ENCODE data around the gene PPP1R13L. TPM values are rescaled to one million over a fixed set of nuclear protein-coding genes. Genes with fewer than 3 reads are reported as not detected.

The PPP1R13L gene
- total RNA-seq, 1 donor from 2014 or later: 27.8 TPM

- no peak for DNase-seq (ENCODE audit: low spot score in 2 of 2)
- Histone ChIP-seq H3K9me3 (no peaks in the 10 kb centered on the region), H3K4me3 (no peak overlapping the region), H3K36me3 (peaks cover 18 to 33% of the 10 kb centered on the region in 2 donors), H3K4me1 (no peaks in the 10 kb centered on the region), H3K27ac (no peak overlapping the region), H3K27me3 (no peaks in the 10 kb centered on the region)
- no peak for TF ChIP-seq CTCF (IDR thresholded peaks at IDR 0.05)
- intact Hi-C loops (cut with DNase I): no loop called here
These were observed 54.3 kb downstream of the PPP1R13L start for GRCh38 chr19:45350477-45351058.

- Histone ChIP-seq H3K36me3 (peaks cover 18 to 28% of the 10 kb centered on the region in 2 donors), H3K4me3 (no peak overlapping the region), H3K9me3 (no peaks in the 10 kb centered on the region), H3K27ac (no peak overlapping the region), H3K4me1 (no peaks in the 10 kb centered on the region), H3K27me3 (peaks cover 4% of the 10 kb centered on the region)
- intact Hi-C loops (cut with DNase I): no loop called here
- TF ChIP-seq CTCF (IDR thresholded peaks at IDR 0.05): no peak
- no peak for DNase-seq (ENCODE audit: low spot score in 2 of 2)
These were observed 55.4 kb downstream of the PPP1R13L start for GRCh38 chr19:45349430-45349941.

GRCh38 chr19:45349126-45349415 is 55.8 kb downstream of the PPP1R13L start:
- H3K27ac ChIP-seq: no peak overlapping the region
- no peak overlapping the region for H3K4me3 ChIP-seq
- H3K27me3 ChIP-seq: peaks cover 4% of the 10 kb centered on the region
- H3K9me3 ChIP-seq: no peaks in the 10 kb centered on the region
- peaks cover 18 to 24% of the 10 kb centered on the region in 2 donors for H3K36me3 ChIP-seq
- intact Hi-C loops (cut with DNase I): no loop called here
- no peaks in the 10 kb centered on the region for H3K4me1 ChIP-seq
- TF ChIP-seq CTCF (IDR thresholded peaks at IDR 0.05): no peak
- DNase-seq (ENCODE audit: low spot score in 2 of 2): no peak

- H3K36me3 ChIP-seq: peaks cover 15 to 21% of the 10 kb centered on the region in 2 donors
- no peak for TF ChIP-seq CTCF (IDR thresholded peaks at IDR 0.05)
- no peak for DNase-seq (ENCODE audit: low spot score in 2 of 2)
- no peaks in the 10 kb centered on the region for H3K4me1 ChIP-seq
- H3K4me3 ChIP-seq: no peak overlapping the region
- no peaks in the 10 kb centered on the region for H3K9me3 ChIP-seq
- H3K27ac ChIP-seq: no peak overlapping the region
- intact Hi-C loops (cut with DNase I): no loop called here
- H3K27me3 ChIP-seq: peaks cover 4% of the 10 kb centered on the region
These were observed 56.3 kb downstream of the PPP1R13L start for GRCh38 chr19:45348367-45349125.

- intact Hi-C loops (cut with DNase I): no loop called here
- Histone ChIP-seq H3K27me3 (peaks cover 4% of the 10 kb centered on the region), H3K36me3 (peaks cover 8 to 13% of the 10 kb centered on the region in 2 donors), H3K4me3 (no peak overlapping the region), H3K27ac (no peak overlapping the region), H3K4me1 (no peaks in the 10 kb centered on the region), H3K9me3 (no peaks in the 10 kb centered on the region)
- DNase-seq (ENCODE audit: low spot score in 2 of 2): no peak
- TF ChIP-seq CTCF (IDR thresholded peaks at IDR 0.05): no peak
These were observed 57.1 kb downstream of the PPP1R13L start for GRCh38 chr19:45347570-45348366.

Measured in ascending aorta (tissue), 2 donors.